ENCODE data around the gene FBRSL1.
"Not testable (repeated sequence)": the region's sequence is repeated elsewhere in the genome, so short reads cannot be mapped to it uniquely, and the experiment has no call there.

Gene FBRSL1

GRCh38 chr12:132461526-132461925, 28.4 kb upstream of the FBRSL1 start:
- H3K27ac Mint-ChIP-seq = no peak overlapping the region
- H3K36me3 Mint-ChIP-seq (ENCODE audit: low read depth) = no peaks in the 10 kb centered on the region
- H3K4me3 Mint-ChIP-seq = no peak overlapping the region
- no peaks in the 10 kb centered on the region for H3K9me3 Mint-ChIP-seq
- H3K4me1 Mint-ChIP-seq (ENCODE audit: low read depth) = peaks cover 8% of the 10 kb centered on the region
- no peaks in the 10 kb centered on the region for H3K27me3 Mint-ChIP-seq

GRCh38 chr12:132462788-132463187, 27.2 kb upstream of the FBRSL1 start:
- Mint-ChIP-seq H3K27ac (no peak overlapping the region), H3K4me3 (no peak overlapping the region), H3K9me3 (no peaks in the 10 kb centered on the region), H3K4me1 (ENCODE audit: low read depth) (peaks cover 16% of the 10 kb centered on the region), H3K36me3 (ENCODE audit: low read depth) (no peaks in the 10 kb centered on the region), H3K27me3 (no peaks in the 10 kb centered on the region)

- not testable (repeated sequence) for H3K4me3 Mint-ChIP-seq; H3K27me3 Mint-ChIP-seq; H3K36me3 Mint-ChIP-seq (ENCODE audit: low read depth); H3K9me3 Mint-ChIP-seq; H3K27ac Mint-ChIP-seq
- peaks cover 22% of the 10 kb centered on the region for H3K4me1 Mint-ChIP-seq (ENCODE audit: low read depth)
These were observed 26.5 kb upstream of the FBRSL1 start for GRCh38 chr12:132463284-132463924.

- not testable (repeated sequence) for H3K4me3 Mint-ChIP-seq; H3K36me3 Mint-ChIP-seq (ENCODE audit: low read depth); H3K9me3 Mint-ChIP-seq; H3K27me3 Mint-ChIP-seq; H3K27ac Mint-ChIP-seq
- H3K4me1 Mint-ChIP-seq (ENCODE audit: low read depth) = peaks cover 30% of the 10 kb centered on the region
These were observed 25.6 kb upstream of the FBRSL1 start for GRCh38 chr12:132464304-132464703.

- H3K36me3 Mint-ChIP-seq (ENCODE audit: low read depth) = no peaks in the 10 kb centered on the region
- no peak overlapping the region for H3K4me3 Mint-ChIP-seq
- H3K9me3 Mint-ChIP-seq = no peaks in the 10 kb centered on the region
- no peak overlapping the region for H3K27ac Mint-ChIP-seq
- no peaks in the 10 kb centered on the region for H3K27me3 Mint-ChIP-seq
- H3K4me1 Mint-ChIP-seq (ENCODE audit: low read depth) = peaks cover 35% of the 10 kb centered on the region
These were observed 25.1 kb upstream of the FBRSL1 start for GRCh38 chr12:132464820-132465219.

GRCh38 chr12:132465269-132466190, 24.4 kb upstream of the FBRSL1 start:
- Mint-ChIP-seq H3K4me1 (ENCODE audit: low read depth) (peaks cover 40% of the 10 kb centered on the region), H3K27me3 (no peaks in the 10 kb centered on the region), H3K36me3 (ENCODE audit: low read depth) (no peaks in the 10 kb centered on the region), H3K27ac (no peak overlapping the region), H3K9me3 (no peaks in the 10 kb centered on the region), H3K4me3 (no peak overlapping the region)

GRCh38 chr12:132466241-132467201, 23.4 kb upstream of the FBRSL1 start:
- H3K4me3 Mint-ChIP-seq = no peak overlapping the region
- H3K27ac Mint-ChIP-seq = no peak overlapping the region
- no peaks in the 10 kb centered on the region for H3K27me3 Mint-ChIP-seq
- no peaks in the 10 kb centered on the region for H3K9me3 Mint-ChIP-seq
- no peaks in the 10 kb centered on the region for H3K36me3 Mint-ChIP-seq (ENCODE audit: low read depth)
- peaks cover 47% of the 10 kb centered on the region for H3K4me1 Mint-ChIP-seq (ENCODE audit: low read depth)

GRCh38 chr12:132467511-132467910, 22.4 kb upstream of the FBRSL1 start:
- no peak overlapping the region for H3K4me3 Mint-ChIP-seq
- H3K9me3 Mint-ChIP-seq = no peaks in the 10 kb centered on the region
- no peaks in the 10 kb centered on the region for H3K36me3 Mint-ChIP-seq (ENCODE audit: low read depth)
- peaks cover 53% of the 10 kb centered on the region for H3K4me1 Mint-ChIP-seq (ENCODE audit: low read depth)
- H3K27me3 Mint-ChIP-seq = no peaks in the 10 kb centered on the region
- H3K27ac Mint-ChIP-seq = no peak overlapping the region

GRCh38 chr12:132469423-132469822, 20.5 kb upstream of the FBRSL1 start:
- no peaks in the 10 kb centered on the region for H3K27me3 Mint-ChIP-seq
- peak overlapping the region; percentile 61 for H3K4me3 Mint-ChIP-seq
- H3K9me3 Mint-ChIP-seq = no peaks in the 10 kb centered on the region
- H3K4me1 Mint-ChIP-seq (ENCODE audit: low read depth) = peaks cover 53% of the 10 kb centered on the region
- no peaks in the 10 kb centered on the region for H3K36me3 Mint-ChIP-seq (ENCODE audit: low read depth)
- peak overlapping the region; percentile 69 for H3K27ac Mint-ChIP-seq

GRCh38 chr12:132470397-132470796, 19.6 kb upstream of the FBRSL1 start:
- Mint-ChIP-seq H3K4me1 (ENCODE audit: low read depth) (peaks cover 51% of the 10 kb centered on the region), H3K36me3 (ENCODE audit: low read depth) (no peaks in the 10 kb centered on the region), H3K27ac (peak overlapping the region; percentile 72), H3K4me3 (no peak overlapping the region), H3K9me3 (no peaks in the 10 kb centered on the region), H3K27me3 (no peaks in the 10 kb centered on the region)

- no peaks in the 10 kb centered on the region for H3K36me3 Mint-ChIP-seq (ENCODE audit: low read depth)
- H3K4me3 Mint-ChIP-seq = peak overlapping the region; percentile 42
- H3K27ac Mint-ChIP-seq = peak overlapping the region; percentile 22
- peaks cover 56% of the 10 kb centered on the region for H3K4me1 Mint-ChIP-seq (ENCODE audit: low read depth)
- H3K27me3 Mint-ChIP-seq = no peaks in the 10 kb centered on the region
- H3K9me3 Mint-ChIP-seq = no peaks in the 10 kb centered on the region
These were observed 18.7 kb upstream of the FBRSL1 start for GRCh38 chr12:132471011-132471857.

- Mint-ChIP-seq H3K9me3 (no peaks in the 10 kb centered on the region), H3K4me3 (peak overlapping the region; percentile 76), H3K27me3 (no peaks in the 10 kb centered on the region), H3K36me3 (ENCODE audit: low read depth) (no peaks in the 10 kb centered on the region), H3K27ac (peak overlapping the region; percentile 22), H3K4me1 (ENCODE audit: low read depth) (peaks cover 62% of the 10 kb centered on the region)
These were observed 18.1 kb upstream of the FBRSL1 start for GRCh38 chr12:132471858-132472255.

GRCh38 chr12:132472386-132472785, 17.6 kb upstream of the FBRSL1 start:
- Mint-ChIP-seq H3K4me3 (peak overlapping the region; percentile 76), H3K27me3 (no peaks in the 10 kb centered on the region), H3K9me3 (no peaks in the 10 kb centered on the region), H3K27ac (peak overlapping the region; percentile 55), H3K4me1 (ENCODE audit: low read depth) (peaks cover 62% of the 10 kb centered on the region), H3K36me3 (ENCODE audit: low read depth) (no peaks in the 10 kb centered on the region)

GRCh38 chr12:132474237-132474741, 15.7 kb upstream of the FBRSL1 start:
- H3K4me3 Mint-ChIP-seq = peak overlapping the region; percentile 78
- H3K36me3 Mint-ChIP-seq (ENCODE audit: low read depth) = no peaks in the 10 kb centered on the region
- peaks cover 52% of the 10 kb centered on the region for H3K4me1 Mint-ChIP-seq (ENCODE audit: low read depth)
- no peak overlapping the region for H3K27ac Mint-ChIP-seq
- no peaks in the 10 kb centered on the region for H3K9me3 Mint-ChIP-seq
- H3K27me3 Mint-ChIP-seq = no peaks in the 10 kb centered on the region
